Glutamatergic neuron (in vitro differentiated cells): ENCODE data around the gene COL17A1. TPM values are rescaled to one million over a fixed set of nuclear protein-coding genes. Genes with fewer than 3 reads are reported as not detected.
A peak's percentile ranks its signal among the peaks of the same experiment; 100 is the strongest.

Experiments
- DNase-seq: peaks from one replicate; pipeline ENCODE4 v3.0.0; 2022
- H3K27ac Mint-ChIP-seq: one replicate; pipeline ENCODE4 v1.8.0; 2020; ENCODE audit warnings: mild to moderate bottlenecking, mixed read lengths, inconsistent platforms; ENCODE audit not compliant: unreplicated experiment
- H3K27me3 Mint-ChIP-seq: one replicate; pipeline ENCODE4 v1.8.0; 2020; ENCODE audit warnings: mild to moderate bottlenecking, moderate library complexity, mixed read lengths, inconsistent platforms; ENCODE audit not compliant: unreplicated experiment
- H3K36me3 Mint-ChIP-seq: one replicate; pipeline ENCODE4 v1.8.0; 2020; ENCODE audit warnings: mild to moderate bottlenecking, mixed read lengths, inconsistent platforms; ENCODE audit not compliant: unreplicated experiment
- H3K4me1 Mint-ChIP-seq: one replicate; pipeline ENCODE4 v1.8.0; 2020; ENCODE audit warnings: mild to moderate bottlenecking, low read depth, mixed read lengths, inconsistent platforms; ENCODE audit not compliant: unreplicated experiment
- H3K4me3 Mint-ChIP-seq: one replicate; pipeline ENCODE4 v1.8.0; 2020; ENCODE audit warnings: mild to moderate bottlenecking, mixed read lengths, inconsistent platforms; ENCODE audit not compliant: unreplicated experiment
- H3K9me3 Mint-ChIP-seq: one replicate; pipeline ENCODE4 v1.8.0; 2020; ENCODE audit warnings: mild to moderate bottlenecking, moderate library complexity, mixed read lengths, inconsistent platforms; ENCODE audit not compliant: unreplicated experiment
- CTCF ChIP-seq: fragments of 200-600 bp; sonication (generic); IDR thresholded peaks from one replicate; pipeline ENCODE4 v1.5.0; 2021; ENCODE audit not compliant: partially characterized antibody, unreplicated experiment
- long read RNA-seq: library from polyadenylated mRNA; unstranded; transcript quantifications from one replicate; pipeline ENCODE4 v2.0.0, GENCODE V29; 2020; ENCODE audit not compliant: unreplicated experiment
- total RNA-seq: library from RNA; stranded (reverse); fragmentation: NEBNext Ultra II Directional; extraction: Animal tissue kit (Norgen Biotek cat#: 25700); gene quantifications from one replicate; pipeline ENCODE4 v1.2.1, GENCODE V29; 2021; ENCODE audit not compliant: unreplicated experiment

The COL17A1 gene
- not detected for total RNA-seq
- long read RNA-seq = 0 reads

- H3K36me3 Mint-ChIP-seq = no peaks in the 10 kb centered on the region
- H3K4me1 Mint-ChIP-seq = peaks cover 17% of the 10 kb centered on the region
- no peak for TF ChIP-seq CTCF
- no peak for DNase-seq
- H3K27ac Mint-ChIP-seq = no peak within 1 kb of the TSS
- H3K27me3 Mint-ChIP-seq = no peaks in the 10 kb centered on the region
- H3K4me3 Mint-ChIP-seq = peak within 1 kb of the TSS; percentile 22
- H3K9me3 Mint-ChIP-seq = no peaks in the 10 kb centered on the region
Measured at GRCh38 chr10:104085801-104086400, at the start of gene COL17A1. Gene COL17A1, minus strand, starts transcription at chr10:104085880. Its CDS starts 5,207 bp downstream, at chr10:104080673.

- no peak overlapping the region for H3K27ac Mint-ChIP-seq
- H3K9me3 Mint-ChIP-seq = no peaks in the 10 kb centered on the region
- no peaks in the 10 kb centered on the region for H3K27me3 Mint-ChIP-seq
- DNase-seq = no peak
- no peaks in the 10 kb centered on the region for H3K4me1 Mint-ChIP-seq
- H3K36me3 Mint-ChIP-seq = no peaks in the 10 kb centered on the region
- TF ChIP-seq CTCF = no peak
- no peak overlapping the region for H3K4me3 Mint-ChIP-seq
Measured at GRCh38 chr10:104130041-104130440, 44.4 kb upstream of the COL17A1 start.

- Mint-ChIP-seq H3K27ac (no peak overlapping the region), H3K27me3 (no peaks in the 10 kb centered on the region), H3K4me1 (no peaks in the 10 kb centered on the region), H3K36me3 (no peaks in the 10 kb centered on the region), H3K4me3 (no peak overlapping the region), H3K9me3 (no peaks in the 10 kb centered on the region)
- no peak for TF ChIP-seq CTCF
- no peak for DNase-seq
Measured at GRCh38 chr10:104128214-104128613, 42.5 kb upstream of the COL17A1 start.

GRCh38 chr10:104127411-104127810, 41.7 kb upstream of the COL17A1 start:
- H3K27me3 Mint-ChIP-seq = no peaks in the 10 kb centered on the region
- no peaks in the 10 kb centered on the region for H3K36me3 Mint-ChIP-seq
- no peak overlapping the region for H3K27ac Mint-ChIP-seq
- no peak for DNase-seq
- TF ChIP-seq CTCF = peak; percentile 19
- H3K9me3 Mint-ChIP-seq = peaks cover under 1% of the 10 kb centered on the region
- H3K4me1 Mint-ChIP-seq = no peaks in the 10 kb centered on the region
- no peak overlapping the region for H3K4me3 Mint-ChIP-seq

GRCh38 chr10:104123397-104123796, 37.7 kb upstream of the COL17A1 start:
- TF ChIP-seq CTCF = no peak
- Mint-ChIP-seq H3K27me3 (no peaks in the 10 kb centered on the region), H3K4me1 (no peaks in the 10 kb centered on the region), H3K36me3 (no peaks in the 10 kb centered on the region), H3K27ac (no peak overlapping the region), H3K9me3 (peaks cover 3% of the 10 kb centered on the region), H3K4me3 (no peak overlapping the region)
- no peak for DNase-seq
